Progenitor cell of endocrine pancreas (in vitro differentiated cells): ENCODE results near the gene RAB3C. TPM values are rescaled to one million over a fixed set of nuclear protein-coding genes. Genes with fewer than 3 reads are reported as not detected.

ENCODE experiments used
- DNase-seq: peaks from one replicate; pipeline ENCODE4 v3.0.0; 2021; ENCODE audit warnings: low spot score; ENCODE audit not compliant: unreplicated experiment
- H3K27ac Mint-ChIP-seq: 2 replicates; pipeline ENCODE4 v1.8.0; 2021; ENCODE audit warnings: mild to moderate bottlenecking, moderate library complexity, mixed read lengths
- H3K27me3 Mint-ChIP-seq: 2 replicates; pipeline ENCODE4 v1.8.0; 2021; ENCODE audit warnings: mixed read lengths
- H3K36me3 Mint-ChIP-seq: 2 replicates; pipeline ENCODE4 v1.8.0; 2022; ENCODE audit warnings: mixed read lengths; ENCODE audit not compliant: insufficient read depth
- H3K4me1 Mint-ChIP-seq: 2 replicates; pipeline ENCODE4 v1.8.0; 2021; ENCODE audit warnings: low read depth, mixed read lengths
- H3K4me3 Mint-ChIP-seq: 2 replicates; pipeline ENCODE4 v1.8.0; 2021; ENCODE audit warnings: low read depth, mild to moderate bottlenecking, moderate library complexity, mixed read lengths
- H3K9me3 Mint-ChIP-seq: 2 replicates; pipeline ENCODE4 v1.8.0; 2021; ENCODE audit warnings: low read depth, mixed read lengths
- total RNA-seq: library from RNA; stranded (reverse); gene quantifications from 2 replicates; pipeline ENCODE4 v1.2.1, GENCODE V29; 2021
- TF ChIP-seq, protein P1 (sequence below): fragments of 200-600 bp; sonication (generic); IDR thresholded peaks from one replicate; pipeline ENCODE4 v1.5.0; 2021; ENCODE audit warnings: antibody characterized with exemption, mild to moderate bottlenecking; ENCODE audit not compliant: unreplicated experiment

RAB3C gene
- total RNA-seq, 1 donor from 2014 or later: 25.2 TPM

DNA sequence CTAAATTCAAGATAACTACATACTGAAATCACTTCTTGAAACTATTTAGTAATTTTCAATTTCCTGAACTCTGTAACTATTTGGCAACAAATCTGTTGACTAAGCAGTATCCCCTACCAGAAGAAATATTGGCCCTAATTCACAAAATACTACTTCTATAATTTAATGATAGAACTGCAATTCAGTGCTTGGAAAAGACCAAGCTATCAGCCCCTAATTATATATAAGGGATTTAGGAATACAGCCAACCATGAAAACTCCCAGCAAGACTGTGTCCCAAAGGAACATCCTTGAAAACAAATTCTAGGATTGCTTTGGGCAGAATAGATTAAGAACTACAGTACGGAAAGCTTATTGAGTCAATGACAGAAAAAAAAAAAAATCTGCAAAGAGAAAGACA is 169.2 kb downstream of the RAB3C start:
- DNase-seq: no peak
- Mint-ChIP-seq H3K9me3 (no peaks in the 10 kb centered on the region), H3K36me3 (no peaks in the 10 kb centered on the region), H3K4me3 (no peak overlapping the region), H3K27ac (no peak overlapping the region), H3K27me3 (no peaks in the 10 kb centered on the region), H3K4me1 (no peaks in the 10 kb centered on the region)
- TF ChIP-seq, protein P1, sequence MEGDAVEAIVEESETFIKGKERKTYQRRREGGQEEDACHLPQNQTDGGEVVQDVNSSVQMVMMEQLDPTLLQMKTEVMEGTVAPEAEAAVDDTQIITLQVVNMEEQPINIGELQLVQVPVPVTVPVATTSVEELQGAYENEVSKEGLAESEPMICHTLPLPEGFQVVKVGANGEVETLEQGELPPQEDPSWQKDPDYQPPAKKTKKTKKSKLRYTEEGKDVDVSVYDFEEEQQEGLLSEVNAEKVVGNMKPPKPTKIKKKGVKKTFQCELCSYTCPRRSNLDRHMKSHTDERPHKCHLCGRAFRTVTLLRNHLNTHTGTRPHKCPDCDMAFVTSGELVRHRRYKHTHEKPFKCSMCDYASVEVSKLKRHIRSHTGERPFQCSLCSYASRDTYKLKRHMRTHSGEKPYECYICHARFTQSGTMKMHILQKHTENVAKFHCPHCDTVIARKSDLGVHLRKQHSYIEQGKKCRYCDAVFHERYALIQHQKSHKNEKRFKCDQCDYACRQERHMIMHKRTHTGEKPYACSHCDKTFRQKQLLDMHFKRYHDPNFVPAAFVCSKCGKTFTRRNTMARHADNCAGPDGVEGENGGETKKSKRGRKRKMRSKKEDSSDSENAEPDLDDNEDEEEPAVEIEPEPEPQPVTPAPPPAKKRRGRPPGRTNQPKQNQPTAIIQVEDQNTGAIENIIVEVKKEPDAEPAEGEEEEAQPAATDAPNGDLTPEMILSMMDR: no peak

DNA sequence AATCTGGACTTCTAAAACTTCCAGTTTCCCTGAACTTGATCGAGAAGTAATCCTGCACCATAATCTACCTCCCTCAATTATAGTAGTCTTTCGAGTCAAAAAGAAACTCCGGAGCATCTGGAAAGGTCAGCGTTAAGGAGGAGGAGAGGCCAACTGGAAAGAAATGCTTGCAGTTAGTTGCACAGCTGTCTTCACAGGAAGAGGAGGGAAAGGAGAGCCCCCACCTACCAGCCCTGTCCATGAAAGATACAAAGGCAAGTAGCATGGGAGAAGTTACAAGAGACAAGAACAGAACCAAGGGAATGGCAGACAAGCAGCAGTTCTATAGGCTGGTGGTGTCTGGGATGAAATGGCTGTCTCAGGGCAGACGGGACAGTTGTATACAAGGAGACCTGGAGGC is 170.6 kb downstream of the RAB3C start:
- no peaks in the 10 kb centered on the region for H3K36me3 Mint-ChIP-seq
- TF ChIP-seq, protein P1: no peak
- DNase-seq: no peak
- no peak overlapping the region for H3K27ac Mint-ChIP-seq
- H3K4me3 Mint-ChIP-seq: no peak overlapping the region
- H3K4me1 Mint-ChIP-seq: no peaks in the 10 kb centered on the region
- H3K27me3 Mint-ChIP-seq: no peaks in the 10 kb centered on the region
- H3K9me3 Mint-ChIP-seq: no peaks in the 10 kb centered on the region

DNA sequence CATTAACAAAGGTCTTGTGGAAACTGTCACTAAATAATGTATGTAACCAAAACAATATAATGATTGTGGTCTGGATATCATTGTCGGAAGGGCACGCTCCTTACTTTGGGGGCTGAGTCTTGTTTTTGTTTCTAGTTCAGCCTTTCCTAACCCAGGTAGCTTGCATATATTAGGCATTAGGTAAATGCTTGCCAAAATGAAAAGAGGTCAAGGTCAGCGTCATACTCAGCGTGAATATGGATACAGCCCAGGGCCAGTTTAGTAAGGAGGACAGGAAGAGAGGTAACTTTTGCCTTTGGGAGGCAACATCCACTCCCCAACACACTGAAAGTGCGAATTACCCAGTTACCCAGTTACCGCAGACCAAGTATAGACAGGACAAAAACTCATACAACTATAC is 171.4 kb downstream of the RAB3C start:
- Mint-ChIP-seq H3K27me3 (no peaks in the 10 kb centered on the region), H3K36me3 (no peaks in the 10 kb centered on the region), H3K27ac (no peak overlapping the region), H3K9me3 (no peaks in the 10 kb centered on the region), H3K4me3 (no peak overlapping the region), H3K4me1 (no peaks in the 10 kb centered on the region)
- no peak for DNase-seq
- TF ChIP-seq, protein P1: no peak

DNA sequence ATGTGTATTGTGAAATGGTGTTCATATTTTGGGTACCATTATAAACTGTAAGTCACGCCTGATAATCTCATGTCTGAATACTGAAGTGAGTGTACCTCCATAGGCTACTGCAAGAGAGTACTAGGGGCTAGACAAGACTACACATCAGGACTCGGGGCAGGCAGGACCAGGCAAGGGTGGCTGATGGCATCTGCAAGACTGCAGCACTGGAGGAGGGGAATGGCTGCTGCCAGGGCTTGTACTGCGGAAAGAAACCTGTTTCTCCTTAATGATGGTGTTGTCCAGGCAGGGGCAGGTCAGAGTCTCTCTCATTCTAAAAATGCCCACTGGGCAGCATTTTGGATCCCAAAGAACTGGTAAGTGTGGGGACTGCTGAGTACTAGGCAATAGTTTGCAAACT is 172.5 kb downstream of the RAB3C start:
- no peak overlapping the region for H3K27ac Mint-ChIP-seq
- no peaks in the 10 kb centered on the region for H3K27me3 Mint-ChIP-seq
- TF ChIP-seq, protein P1: no peak

DNA sequence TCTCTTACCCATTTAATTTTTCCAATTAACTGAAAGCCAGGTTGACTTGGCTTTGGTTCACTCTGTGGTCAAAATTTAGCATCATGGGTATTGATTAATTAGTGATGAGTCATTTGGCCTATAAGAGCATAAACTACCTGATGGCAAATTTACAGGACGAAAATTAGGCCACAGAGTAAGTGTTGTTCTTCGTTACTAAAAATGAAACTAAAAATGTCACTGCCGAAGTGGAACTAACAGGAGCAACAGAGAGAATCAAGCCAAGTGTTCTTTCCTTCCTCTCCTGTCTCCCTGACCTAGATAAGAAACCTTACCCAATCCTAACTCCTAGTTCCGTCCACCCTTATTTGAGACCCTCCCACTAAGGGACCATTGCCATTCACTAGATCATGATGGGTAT is 176.9 kb downstream of the RAB3C start:
- Mint-ChIP-seq H3K9me3 (no peaks in the 10 kb centered on the region), H3K4me3 (no peak overlapping the region), H3K27ac (no peak overlapping the region), H3K36me3 (no peaks in the 10 kb centered on the region), H3K4me1 (peaks cover 2% of the 10 kb centered on the region), H3K27me3 (no peaks in the 10 kb centered on the region)
- TF ChIP-seq, protein P1: no peak
- DNase-seq: no peak

More for the DNA sequence above, 172.5 kb downstream of the RAB3C start:
- Mint-ChIP-seq H3K9me3 (no peaks in the 10 kb centered on the region), H3K4me3 (no peak overlapping the region), H3K36me3 (no peaks in the 10 kb centered on the region), H3K4me1 (no peaks in the 10 kb centered on the region)
- DNase-seq: no peak
